Ecto neural progenitor cell (in vitro differentiated cells): ENCODE data around the gene AQP10.
A peak's percentile ranks its signal among the peaks of the same experiment; 100 is the strongest.
"Not testable (repeated sequence)": the region's sequence is repeated elsewhere in the genome, so short reads cannot be mapped to it uniquely, and the experiment has no call there.

Experiments
- DNase-seq: peaks from one replicate; pipeline ENCODE4 v3.0.0-alpha.2; 2018; ENCODE audit warnings: low spot score

Gene AQP10, protein sequence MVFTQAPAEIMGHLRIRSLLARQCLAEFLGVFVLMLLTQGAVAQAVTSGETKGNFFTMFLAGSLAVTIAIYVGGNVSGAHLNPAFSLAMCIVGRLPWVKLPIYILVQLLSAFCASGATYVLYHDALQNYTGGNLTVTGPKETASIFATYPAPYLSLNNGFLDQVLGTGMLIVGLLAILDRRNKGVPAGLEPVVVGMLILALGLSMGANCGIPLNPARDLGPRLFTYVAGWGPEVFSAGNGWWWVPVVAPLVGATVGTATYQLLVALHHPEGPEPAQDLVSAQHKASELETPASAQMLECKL

DNA sequence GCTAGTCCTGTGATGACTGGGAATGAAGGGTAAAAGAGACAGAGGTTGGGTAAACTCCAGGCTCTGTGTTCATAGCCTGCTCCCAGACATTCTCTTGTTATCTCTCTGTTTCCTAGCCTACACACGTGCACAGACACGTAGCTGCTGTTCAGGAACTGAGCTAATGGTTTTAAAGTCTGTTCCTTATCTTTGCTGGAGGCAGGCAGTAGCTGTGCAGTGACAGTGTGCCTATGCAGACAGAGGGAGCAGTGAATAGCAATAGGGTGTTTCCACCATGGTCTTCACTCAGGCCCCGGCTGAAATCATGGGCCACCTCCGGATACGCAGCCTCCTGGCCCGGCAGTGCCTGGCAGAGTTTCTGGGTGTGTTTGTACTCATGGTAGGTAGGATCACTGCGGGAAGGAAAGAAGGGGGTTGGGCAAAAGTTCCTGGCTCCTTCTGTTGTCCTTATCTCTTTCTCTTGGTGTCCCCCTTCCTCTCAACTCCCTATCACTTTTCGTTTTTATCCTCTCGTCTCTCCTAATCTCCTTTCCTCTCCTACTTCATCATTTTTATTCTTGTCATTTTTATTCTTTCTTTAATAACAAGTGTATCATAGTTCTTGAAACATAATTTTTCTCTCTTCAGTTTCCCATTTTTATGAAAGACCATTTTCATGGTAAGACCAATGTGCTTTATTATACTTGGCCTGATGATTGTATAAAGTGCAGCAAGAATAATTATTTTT lies at the start of gene AQP10:
TSS of gene AQP10 (plus strand) at position 212 of the 727 bp plus-strand sequence. CDS start at position 275, 63 bp downstream.
- DNase-seq: no peak

DNA sequence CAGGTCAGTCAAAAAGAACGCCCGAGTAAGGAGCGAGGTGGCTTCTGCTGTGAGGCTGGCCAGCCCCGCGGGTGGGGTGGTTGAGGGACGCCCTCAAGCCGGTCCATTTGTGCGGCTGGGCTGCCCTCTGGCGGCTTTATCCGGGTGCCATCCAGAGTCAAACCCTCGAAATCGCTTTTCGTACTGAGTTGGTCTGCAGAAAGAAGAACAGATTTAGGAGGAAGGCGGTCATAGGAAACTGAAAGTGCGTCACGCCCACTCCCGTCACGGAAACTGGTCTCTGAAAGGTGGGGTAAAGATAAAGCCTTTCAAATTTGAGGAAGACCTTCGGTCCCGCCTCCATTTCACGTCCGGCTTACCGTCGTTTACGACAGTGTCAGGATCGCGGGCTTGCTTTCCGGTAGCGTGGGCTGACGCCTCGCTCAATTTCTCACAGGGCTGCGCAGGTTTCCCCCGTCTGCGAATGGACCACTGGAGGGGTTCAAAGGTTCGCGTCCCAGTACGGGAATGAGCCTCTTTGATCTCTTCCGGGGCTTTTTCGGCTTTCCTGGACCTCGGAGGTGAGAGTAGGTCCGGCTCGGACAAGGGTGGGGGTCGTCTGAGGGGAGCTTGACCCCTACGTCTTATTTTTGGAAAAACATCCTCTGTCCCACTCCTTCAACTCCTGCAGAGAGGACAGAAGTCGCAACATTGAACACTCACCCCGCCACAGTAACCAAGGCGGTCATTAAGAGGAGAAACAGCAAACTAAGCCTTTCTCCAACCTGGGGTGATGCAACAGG lies 48.5 kb upstream of the AQP10 start, which contains the start of gene HAX1:
TSS of gene HAX1 (plus strand) at position 413 of the 782 bp plus-strand sequence. CDS start at position 508, 95 bp downstream.
- peak; percentile 92 for DNase-seq

DNA sequence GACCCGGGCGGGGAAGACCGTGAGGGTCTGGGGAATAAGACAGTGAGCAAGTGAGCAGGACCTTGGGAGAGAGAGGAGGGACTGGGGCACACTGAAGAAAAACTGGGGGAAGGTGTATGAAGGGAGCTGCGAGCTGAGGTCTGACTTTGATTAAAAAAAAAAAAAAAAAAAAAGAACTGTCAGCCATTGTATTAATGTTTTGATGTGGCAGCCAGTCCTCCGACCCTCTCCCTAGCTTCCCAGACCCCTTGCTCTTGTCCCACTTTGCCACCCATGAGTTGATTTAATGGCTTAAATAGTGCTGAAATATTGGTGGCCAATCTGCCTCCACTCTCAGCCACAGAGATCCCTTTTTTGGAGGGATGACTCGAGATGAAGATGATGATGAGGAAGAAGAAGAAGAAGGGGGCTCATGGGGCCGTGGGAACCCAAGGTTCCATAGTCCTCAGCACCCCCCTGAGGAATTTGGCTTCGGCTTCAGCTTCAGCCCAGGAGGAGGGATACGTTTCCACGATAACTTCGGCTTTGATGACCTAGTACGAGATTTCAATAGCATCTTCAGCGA lies 47.8 kb upstream of the AQP10 start:
- DNase-seq: no peak

DNA sequence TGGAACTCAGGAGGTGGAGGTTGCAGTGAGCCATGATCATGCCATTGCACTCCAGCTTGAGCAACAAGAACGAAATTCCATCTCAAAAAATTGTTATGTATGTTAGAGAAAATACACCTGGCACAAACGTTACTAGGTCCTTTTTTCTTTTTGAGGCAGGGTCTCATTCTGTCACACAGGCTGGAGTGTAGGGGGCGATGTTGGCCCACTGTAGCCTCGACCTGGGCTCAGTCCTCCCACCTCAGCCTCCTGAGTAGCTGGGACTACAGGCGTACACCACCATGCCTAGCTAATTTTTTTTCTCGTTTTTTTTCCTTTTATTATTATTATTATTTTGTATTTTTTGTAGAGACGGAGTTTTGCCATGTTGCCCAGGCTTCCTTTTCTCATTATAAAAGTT lies 44.1 kb upstream of the AQP10 start:
- no peak for DNase-seq

DNA sequence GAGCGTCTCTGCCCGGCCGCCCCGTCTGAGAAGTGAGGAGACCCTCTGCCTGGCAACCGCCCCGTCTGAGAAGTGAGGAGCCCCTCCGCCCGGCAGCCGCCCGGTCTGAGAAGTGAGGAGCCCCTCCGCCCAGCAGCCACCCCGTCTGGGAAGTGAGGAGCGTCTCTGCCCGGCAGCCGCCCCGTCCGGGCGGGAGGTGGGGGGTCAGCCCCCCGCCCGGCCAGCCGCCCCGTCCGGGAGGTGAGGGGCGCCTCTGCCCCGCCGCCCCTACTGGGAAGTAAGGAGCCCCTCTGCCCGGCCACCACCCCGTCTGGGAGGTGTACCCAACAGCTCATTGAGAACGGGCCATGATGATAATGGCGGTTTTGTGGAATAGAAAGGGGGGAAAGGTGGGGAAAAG lies 33.3 kb upstream of the AQP10 start:
- DNase-seq: not testable (repeated sequence)

DNA sequence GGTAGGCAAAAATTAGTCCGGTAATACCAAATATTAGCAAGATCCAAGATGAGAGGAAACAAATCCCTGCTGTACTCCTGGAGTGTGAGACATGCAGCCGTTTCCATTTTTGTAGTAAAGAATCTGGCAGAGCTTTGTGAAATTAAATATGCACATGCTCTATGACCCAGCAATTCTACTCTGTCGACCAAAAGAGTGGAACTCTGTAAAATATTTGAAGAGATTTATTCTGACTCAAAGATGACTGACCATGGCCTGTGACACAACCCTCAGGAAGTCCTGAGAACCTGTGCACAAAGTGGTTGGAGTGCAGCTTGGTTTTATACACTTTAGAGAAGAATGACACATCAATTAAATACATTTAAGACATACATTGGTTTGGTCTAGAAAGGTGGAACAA lies 32.2 kb upstream of the AQP10 start:
- no peak for DNase-seq

DNA sequence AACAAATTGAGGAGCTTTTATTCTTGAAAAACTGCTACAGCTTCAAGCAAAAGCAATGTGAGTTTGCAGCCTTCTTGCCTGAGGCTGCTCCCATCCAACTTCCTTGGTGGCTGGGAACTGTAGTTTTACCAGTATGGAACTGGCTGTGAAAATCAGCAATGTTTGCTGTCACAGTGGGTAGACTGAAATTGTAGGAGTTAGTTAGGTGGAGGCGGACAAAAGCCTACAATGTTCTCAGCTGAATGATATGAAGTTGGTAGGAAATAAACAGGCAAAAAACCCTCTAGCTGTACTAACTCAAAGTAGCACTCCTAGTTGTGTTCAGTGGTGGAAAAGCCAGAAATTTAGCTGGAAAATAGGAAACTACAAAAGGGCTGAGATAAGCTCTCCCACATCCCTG lies 30.0 kb upstream of the AQP10 start:
- no peak for DNase-seq

DNA sequence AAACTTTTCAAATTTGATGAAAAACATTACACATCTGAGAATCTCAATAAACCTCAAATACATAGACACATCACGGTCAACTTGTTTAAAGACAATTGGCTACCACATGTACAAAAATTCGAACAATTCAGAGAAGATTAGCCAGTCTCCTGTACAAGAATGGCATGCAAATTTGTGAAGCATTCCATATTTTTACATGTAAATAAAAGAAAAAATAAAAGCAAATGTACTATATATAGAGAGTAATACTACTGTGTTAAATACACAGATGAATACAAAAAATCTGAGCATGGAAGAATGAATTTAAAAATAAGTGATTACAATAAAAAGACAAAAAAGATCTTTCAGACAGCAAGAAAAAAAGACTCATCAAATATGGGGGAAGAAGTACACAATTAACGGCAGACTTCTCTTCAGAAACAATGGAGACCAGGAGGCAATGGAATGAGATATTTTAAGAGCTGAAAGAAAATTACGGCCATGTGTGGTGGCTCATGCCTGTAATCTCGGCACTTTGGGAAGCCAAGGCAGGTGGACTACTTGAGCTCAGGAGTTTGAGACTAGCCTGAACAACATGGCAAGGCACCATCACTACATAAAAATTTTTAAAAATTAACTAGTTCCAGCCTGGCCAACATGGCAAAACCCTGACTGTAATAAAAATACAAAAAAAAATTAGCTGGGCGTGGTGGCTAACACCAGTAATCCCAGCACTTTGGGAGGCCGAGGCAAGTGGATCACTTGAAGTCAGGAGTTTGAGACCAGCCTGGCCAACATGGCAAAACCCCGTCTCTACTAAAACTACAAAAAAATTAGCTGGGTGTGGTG lies 25.3 kb upstream of the AQP10 start:
- no peak for DNase-seq

DNA sequence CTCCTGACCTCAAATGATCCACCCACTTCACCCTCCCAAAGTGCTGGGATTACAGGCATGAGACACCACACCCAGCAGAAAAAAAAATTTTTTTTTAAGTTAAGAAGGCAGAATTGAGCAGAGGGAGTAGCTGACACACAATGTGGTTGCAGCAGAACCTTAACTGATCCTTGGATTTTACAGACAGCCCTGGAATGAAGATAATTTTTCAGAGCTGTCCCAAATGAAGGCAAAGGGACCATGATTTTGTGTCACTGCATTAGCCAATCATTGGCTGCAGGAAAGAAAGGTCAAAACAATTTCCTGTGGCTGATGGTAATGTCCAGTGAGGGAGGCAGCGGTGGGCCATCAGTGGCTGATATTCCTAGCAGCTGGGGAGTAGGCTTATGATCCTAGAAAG lies 19.3 kb upstream of the AQP10 start:
- no peak for DNase-seq

DNA sequence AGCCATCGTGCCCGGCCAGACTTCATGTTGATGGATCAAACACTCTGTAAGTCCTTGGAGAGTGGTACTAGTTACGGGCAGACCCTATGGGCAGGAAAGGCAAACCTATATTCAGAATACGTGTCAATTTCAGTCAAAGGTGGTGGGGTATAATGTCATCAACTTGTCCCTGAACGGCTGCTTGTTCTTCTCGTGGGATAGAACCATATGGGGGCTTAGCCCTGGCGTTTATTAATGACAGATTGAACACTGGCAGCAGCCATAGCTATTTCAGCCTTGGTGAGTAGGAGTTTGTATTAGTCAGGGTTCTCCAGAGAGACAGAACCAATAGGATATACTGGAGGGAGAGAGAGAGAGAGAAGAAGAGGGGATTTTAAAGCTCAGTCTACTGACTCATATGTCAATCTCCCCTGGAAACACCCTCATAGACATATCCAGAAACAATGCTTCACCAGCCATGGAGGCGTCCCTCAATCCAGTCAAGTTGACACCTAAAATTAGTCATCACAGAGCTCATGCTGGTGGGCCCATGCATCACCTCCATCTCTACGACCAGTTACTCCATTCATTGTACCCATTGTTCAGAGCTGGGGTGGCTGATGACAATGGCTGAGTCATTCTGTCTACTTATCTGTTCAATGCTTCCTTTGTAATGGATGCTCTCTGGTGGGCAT lies 16.1 kb upstream of the AQP10 start:
- DNase-seq: no peak

DNA sequence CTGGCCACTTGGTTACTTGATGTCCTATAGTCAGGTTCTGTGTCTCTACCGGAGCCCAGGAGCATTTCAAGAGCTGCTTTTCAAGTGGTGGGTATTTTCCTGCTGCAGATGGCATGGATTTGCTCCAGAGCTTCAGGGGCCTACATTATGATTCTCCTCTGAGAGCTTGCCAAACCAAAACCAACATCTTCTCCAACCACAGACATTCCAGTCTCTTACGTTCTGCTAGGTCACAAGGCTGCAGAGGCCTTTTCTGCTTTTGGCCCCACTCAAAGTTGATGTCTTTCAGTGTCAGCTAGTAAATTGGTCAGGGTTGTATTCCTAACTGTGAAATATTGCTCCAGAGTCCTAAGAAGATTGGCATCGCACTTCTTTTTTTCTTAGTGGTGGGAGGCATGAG lies 14.7 kb upstream of the AQP10 start:
- no peak for DNase-seq

DNA sequence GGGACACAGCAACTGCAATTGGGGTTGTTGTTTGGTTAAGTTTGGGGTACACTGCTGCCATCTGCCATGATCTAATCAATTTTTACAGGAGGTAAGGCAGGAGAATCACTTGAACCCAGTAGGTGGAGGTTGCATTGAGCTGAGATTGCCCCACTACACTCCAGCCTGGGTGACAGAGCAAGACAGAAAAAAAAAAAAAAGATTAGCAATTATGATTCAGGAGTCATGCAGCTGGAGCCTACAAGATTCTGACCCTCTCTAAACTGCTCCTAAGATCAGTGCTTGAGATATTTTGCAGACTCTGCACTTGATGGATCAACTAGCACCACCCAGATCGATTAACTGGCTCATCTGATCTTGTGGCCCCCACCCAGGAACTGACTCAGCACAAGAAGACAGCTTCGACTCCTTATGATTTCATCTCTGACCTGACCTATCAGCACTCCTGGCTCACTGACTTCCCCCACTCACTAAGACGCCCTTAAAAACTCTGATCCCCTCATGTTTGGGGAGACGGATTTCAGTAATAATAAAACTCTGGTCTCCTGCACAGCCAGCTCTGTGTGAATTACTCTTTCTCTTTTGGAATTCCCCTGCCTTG lies 13.1 kb upstream of the AQP10 start:
- not testable (repeated sequence) for DNase-seq

DNA sequence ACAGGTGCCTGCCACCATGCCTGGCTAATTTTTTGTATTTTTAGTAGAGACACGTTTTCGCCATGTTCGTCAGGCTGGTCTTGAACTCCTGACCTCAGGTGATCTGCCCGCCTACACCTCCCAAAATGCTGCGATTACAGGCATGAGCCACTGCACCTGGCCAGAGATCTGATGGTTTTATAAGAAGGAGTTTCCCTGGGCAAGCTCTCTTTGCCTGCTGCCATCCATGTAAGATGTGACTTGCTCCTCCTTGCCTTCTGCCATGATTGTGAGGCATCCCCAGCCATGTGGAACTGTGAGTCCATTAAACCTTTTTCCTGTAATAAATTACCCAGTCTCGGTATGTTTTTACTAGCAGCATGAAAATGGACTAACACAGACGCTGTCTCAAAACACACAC lies 11.8 kb upstream of the AQP10 start:
- DNase-seq: not testable (repeated sequence)

DNA sequence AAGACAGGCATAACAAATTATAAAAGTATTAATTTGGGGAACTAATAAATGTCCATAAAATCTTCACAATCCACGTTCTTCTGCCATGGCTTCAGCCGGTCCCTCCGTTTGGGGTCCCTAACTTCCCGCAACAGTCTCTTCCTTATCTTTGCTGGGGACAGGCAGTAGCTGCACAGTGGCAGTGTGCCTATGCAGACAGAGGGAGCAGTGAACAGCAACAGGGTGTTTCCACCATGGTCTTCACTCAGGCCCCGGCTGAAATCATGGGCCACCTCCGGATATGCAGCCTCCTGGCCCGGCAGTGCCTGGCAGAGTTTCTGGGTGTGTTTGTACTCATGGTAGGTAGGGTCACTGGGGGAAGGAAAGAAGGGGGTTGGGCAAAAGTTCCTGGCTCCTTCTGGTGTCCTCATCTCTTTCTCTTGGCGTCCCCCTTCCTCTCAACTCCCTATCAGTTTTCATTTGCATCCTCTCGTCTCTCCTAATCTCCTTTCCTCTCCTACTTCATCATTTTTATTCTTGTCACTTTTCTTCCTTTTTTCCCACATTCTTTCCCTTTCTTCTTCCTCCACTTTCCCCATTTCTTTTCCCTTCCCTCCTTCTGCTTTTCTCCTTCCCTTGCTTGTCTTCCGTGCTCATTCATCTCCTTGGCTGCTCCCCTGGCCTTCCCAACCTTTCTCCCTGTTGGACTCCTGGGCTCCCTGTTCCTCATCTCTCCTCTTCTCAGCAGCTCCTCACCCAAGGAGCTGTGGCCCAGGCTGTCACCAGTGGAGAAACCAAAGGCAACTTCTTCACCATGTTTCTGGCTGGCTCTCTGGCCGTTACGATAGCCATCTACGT lies 8.4 kb upstream of the AQP10 start:
- DNase-seq: not testable (repeated sequence)

DNA sequence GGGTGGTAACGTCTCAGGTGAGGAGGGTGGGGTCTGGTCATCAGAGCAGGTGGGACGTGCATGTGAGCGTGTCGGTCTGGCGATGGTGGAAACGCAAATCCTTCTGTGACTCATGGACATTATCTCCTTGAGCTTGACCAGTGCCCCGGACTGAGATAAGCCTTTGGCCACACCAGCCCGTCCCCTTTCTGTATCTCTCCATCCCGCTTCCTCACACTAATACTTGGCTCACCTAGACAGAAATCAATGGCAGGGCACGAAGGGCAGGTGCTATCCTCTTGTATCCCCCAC lies 7.9 kb upstream of the AQP10 start:
- DNase-seq: no peak

DNA sequence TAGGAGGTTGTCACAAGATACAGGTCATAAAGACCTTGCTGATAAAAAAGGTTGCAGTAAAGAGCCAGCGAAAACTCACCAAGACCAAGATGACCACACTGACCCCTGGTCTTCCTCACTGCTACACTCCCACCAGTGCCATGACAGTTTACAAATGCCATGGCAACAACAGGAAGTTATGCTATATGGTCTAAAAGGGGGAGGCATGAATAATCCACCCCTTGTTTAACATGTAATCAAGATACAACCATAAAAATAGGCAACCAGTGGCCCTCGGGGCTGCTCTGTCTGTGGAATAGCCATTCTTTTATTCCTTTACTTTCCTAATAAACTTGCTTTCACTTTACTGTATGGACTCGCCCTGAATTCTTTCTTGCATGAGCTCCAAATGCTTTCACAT lies 6.7 kb upstream of the AQP10 start:
- not testable (repeated sequence) for DNase-seq

DNA sequence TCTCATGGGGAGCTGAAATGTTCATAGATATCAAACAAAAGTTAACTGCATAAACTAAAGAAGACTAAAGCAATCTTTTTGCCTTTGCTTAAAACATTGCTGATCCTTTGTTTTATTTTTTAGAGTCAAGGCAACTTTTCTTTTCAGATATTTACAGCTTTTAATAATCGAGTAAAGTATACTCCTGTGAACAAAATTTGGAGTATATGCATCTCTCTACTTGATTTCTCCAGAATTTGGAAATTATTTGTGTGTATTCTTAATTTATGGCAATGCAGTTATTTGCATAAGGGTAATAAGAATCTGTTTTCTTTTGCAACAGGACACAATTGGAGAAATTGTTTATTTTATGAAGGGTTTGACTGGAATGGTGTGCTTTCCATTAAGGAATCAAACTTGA lies 4.2 kb upstream of the AQP10 start:
- DNase-seq: no peak

DNA sequence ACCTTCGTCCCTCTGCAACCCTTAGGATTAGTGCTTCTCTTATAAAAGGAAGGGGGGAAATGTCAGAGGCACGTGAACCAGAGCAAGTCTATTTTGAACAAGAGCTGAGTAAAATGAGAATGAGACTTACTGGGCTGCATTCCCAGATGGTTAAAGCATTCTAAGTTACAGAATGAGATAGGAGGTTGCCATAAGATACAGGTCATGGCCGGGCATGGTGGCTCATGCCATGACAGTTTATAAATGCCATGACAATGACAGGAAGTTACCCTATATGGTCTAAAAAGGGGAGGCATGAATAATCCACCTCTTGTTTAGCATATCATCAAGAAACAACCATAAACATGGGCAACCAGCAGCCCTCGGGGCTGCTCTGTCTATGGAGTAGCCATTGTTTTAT lies 2.5 kb upstream of the AQP10 start:
- no peak for DNase-seq

DNA sequence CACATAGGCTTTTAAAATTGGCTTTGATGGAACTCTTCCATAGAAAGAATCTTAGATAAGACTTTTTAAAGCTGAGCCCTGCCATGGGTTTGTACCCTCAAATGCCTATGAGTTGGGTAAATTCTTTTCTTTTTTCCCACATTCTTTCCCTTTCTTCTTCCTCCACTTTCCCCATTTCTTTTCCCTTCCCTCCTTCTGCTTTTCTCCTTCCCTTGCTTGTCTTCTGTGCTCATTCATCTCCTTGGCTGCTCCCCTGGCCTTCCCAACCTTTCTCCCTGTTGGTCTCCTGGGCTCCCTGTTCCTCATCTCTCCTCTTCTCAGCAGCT lies 679 bp downstream of the AQP10 start:
- not testable (repeated sequence) for DNase-seq

DNA sequence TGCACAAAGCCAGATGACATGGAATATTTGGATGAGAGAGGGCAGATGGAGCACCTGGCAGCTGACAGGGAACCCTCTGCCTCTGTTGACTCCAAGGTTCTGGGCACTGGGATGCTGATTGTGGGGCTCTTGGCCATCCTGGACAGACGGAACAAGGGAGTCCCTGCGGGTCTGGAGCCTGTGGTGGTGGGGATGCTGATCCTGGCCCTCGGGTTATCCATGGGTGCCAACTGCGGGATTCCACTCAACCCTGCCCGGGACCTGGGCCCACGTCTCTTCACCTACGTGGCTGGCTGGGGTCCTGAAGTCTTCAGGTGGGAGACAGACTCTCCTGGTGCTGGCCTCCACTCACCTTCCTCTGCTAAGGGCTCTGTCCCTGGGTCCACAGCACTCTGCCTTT lies 2.6 kb downstream of the AQP10 start:
- DNase-seq: no peak
